ENCODE results near the gene SPRY1. TPM values are rescaled to one million over a fixed set of nuclear protein-coding genes. Genes with fewer than 3 reads are reported as not detected.

Gene SPRY1
- total and polyA plus RNA-seq, 2 of the 8 experiments (the other 6 are each of a cell fraction or from before 2014, with no cell fraction given) = 11.7 to 56.2 TPM

GRCh38 chr4:123415576-123415975 lies 19.0 kb downstream of the SPRY1 start:
- H3K4ac ChIP-seq (replicated peaks; ENCODE audit: insufficient read length, low read depth, low read length) = no peak overlapping the region
- ChIA-PET CTCF (ENCODE audit: partially characterized antibody) (interaction anchor here (1.3 kb wide), 1 partner anchor 10 kb away, joined by 6 read pairs; no protein-coding TSS in a partner anchor), POLR2A (ENCODE audit: partially characterized antibody) (no interaction called here)
- no peak overlapping the region for H2BK12ac ChIP-seq (ENCODE audit: low read depth, low read length)
- no peak overlapping the region for H3K18ac ChIP-seq (ENCODE audit: extremely low read depth, low read length)
- H3K23me2 ChIP-seq (ENCODE audit: low read depth, low read length) = no peaks in the 10 kb centered on the region
- no peak overlapping the region for H3K9ac ChIP-seq (replicated peaks in 1 of 4; ENCODE audit: extremely low read depth in 1 of 4, low read depth in 3 of 4, low read length in 3 of 4)
- no peak overlapping the region for H2BK20ac ChIP-seq (ENCODE audit: low read length)
- no peak overlapping the region for H4K91ac ChIP-seq (replicated peaks; ENCODE audit: insufficient read length, low read length)
- H3K27ac ChIP-seq (ENCODE audit: low read depth, low read length) = no peak overlapping the region
- H3K79me1 ChIP-seq (ENCODE audit: low read depth, low read length) = no peaks in the 10 kb centered on the region
- H3K9me3 ChIP-seq (ENCODE audit: insufficient read depth in 2 of 2, low read depth in 1 of 2, low read length in 1 of 2) = no peaks in the 10 kb centered on the region
- no peaks in the 10 kb centered on the region for H3K36me3 ChIP-seq (ENCODE audit: control insufficient read depth in 2 of 4, insufficient read depth in 4 of 4, low read length in 3 of 4)
- DNase-seq (ENCODE audit: low read depth in 1 of 2, low spot score in 2 of 2) = no peak
- no peaks in the 10 kb centered on the region for H3K27me3 ChIP-seq (replicated peaks in 1 of 4; ENCODE audit: control insufficient read depth in 3 of 4, extremely low read depth in 1 of 4, insufficient read depth in 3 of 4, low read length in 3 of 4)
- peaks cover 4 to 26% (median 13%) of the 10 kb centered on the region in 4 experiments for H3K4me1 ChIP-seq (replicated peaks in 1 of 4; ENCODE audit: control insufficient read depth in 3 of 4, insufficient read depth in 4 of 4, low read length in 3 of 4)
- H2BK5ac ChIP-seq (ENCODE audit: low read depth, low read length) = no peak overlapping the region
- no peaks in the 10 kb centered on the region for H4K20me1 ChIP-seq (replicated peaks in 1 of 2; ENCODE audit: control insufficient read depth in 1 of 2, insufficient read depth in 2 of 2, low read length in 2 of 2)
- H3K56ac ChIP-seq (replicated peaks; ENCODE audit: insufficient read length, low read depth, low read length) = no peak overlapping the region
- no peak overlapping the region for H2AFZ ChIP-seq (ENCODE audit: low read length)
- H3K79me2 ChIP-seq (ENCODE audit: control insufficient read depth in 1 of 2, insufficient read depth in 2 of 2, low read length in 2 of 2) = no peaks in the 10 kb centered on the region
- H2BK120ac ChIP-seq (replicated peaks; ENCODE audit: low read depth, low read length) = no peak overlapping the region
- no peak overlapping the region for H3K23ac ChIP-seq (ENCODE audit: insufficient read length)
- H4K8ac ChIP-seq (ENCODE audit: extremely low read depth, insufficient read depth, low read length) = no peak overlapping the region
- H3K4me2 ChIP-seq (ENCODE audit: insufficient read depth in 1 of 2, low read depth in 2 of 2, low read length in 2 of 2) = no peak overlapping the region
- H3K4me3 ChIP-seq (ENCODE audit: extremely low read depth in 1 of 4, insufficient read depth in 2 of 4, low read depth in 3 of 4, low read length in 4 of 4) = no peak overlapping the region
- no peak overlapping the region for H2AK5ac ChIP-seq (ENCODE audit: low read depth, low read length)
- no peak overlapping the region for H2BK15ac ChIP-seq (ENCODE audit: low read length)
- FAIRE-seq = no peak
- no peak overlapping the region for H3K14ac ChIP-seq (ENCODE audit: insufficient read length)
- 100% methylated on average over 1 of the region's 1 CpG; no CpG with 5 or more reads in 1 of the 2 experiments for WGBS, 2 experiments (ENCODE audit: extremely low coverage in 1 of 2, insufficient coverage in 1 of 2, insufficient read length in 1 of 2, insufficient replicate concordance in 2 of 2, low coverage in 1 of 2, low lambda C conversion rate in 2 of 2, missing lambda C conversion rate in 1 of 2)
- no peak overlapping the region for H4K5ac ChIP-seq (ENCODE audit: insufficient read length, low read depth, low read length)
- TF ChIP-seq RXRA (IDR thresholded peaks at IDR 0.05; ENCODE audit: insufficient read depth, low read depth, low read length) (no peak), BRCA1 (IDR thresholded peaks at IDR 0.05; ENCODE audit: low read depth, low read length) (no peak), TCF12 (IDR thresholded peaks at IDR 0.05; ENCODE audit: low read depth, low read length) (no peak), EZH2 (IDR thresholded peaks at IDR 0.05; ENCODE audit: low read depth, low read length, severe bottlenecking) (no peak), YY1 (IDR thresholded peaks at IDR 0.05; ENCODE audit: low read depth, low read length) (no peak), SIRT6 (IDR thresholded peaks at IDR 0.05; ENCODE audit: low read length) (no peak), CTBP2 (IDR thresholded peaks at IDR 0.05; ENCODE audit: borderline replicate concordance, insufficient read depth, insufficient read length, low read length) (no peak), CBX5 (IDR thresholded peaks at IDR 0.05; ENCODE audit: low read depth, low read length) (no peak), CEBPB (IDR thresholded peaks at IDR 0.05; ENCODE audit: low read depth, low read length) (no peak), RNF2 (IDR thresholded peaks at IDR 0.05; ENCODE audit: borderline replicate concordance, low read depth, low read length, missing control alignments, poor library complexity, severe bottlenecking) (no peak), E2F6 (IDR thresholded peaks at IDR 0.05) (no peak), CBX8 (IDR thresholded peaks at IDR 0.05; ENCODE audit: borderline replicate concordance, low read depth, low read length) (no peak), GABPA (IDR thresholded peaks at IDR 0.05; ENCODE audit: borderline replicate concordance, insufficient read depth, low read length) (no peak), CHD1 (IDR thresholded peaks at IDR 0.05; ENCODE audit: low read depth, low read length) (no peak)
